ENCODE measurements around the gene DCBLD2.

DNA sequence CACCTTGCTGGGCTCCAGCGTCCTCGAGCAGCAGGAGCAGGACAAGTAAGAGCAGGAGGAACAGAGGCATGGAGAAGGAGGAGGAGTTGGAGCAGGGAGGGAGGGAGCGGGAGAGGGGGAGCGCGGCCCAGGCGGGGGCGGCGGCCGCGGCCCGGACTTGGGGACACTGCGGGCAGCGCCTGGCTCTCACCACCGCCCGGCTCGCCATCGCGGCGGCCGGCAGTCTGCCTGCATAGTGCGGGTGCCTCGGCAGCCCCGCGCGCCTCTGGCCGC lies 440 bp downstream of the DCBLD2 start:
- TF ChIP-seq POLR2A (IDR thresholded peaks at IDR 0.05; ENCODE audit: low read length): no peak
- TF ChIP-seq GATA1 (IDR thresholded peaks at IDR 0.05; ENCODE audit: low read depth, low read length): no peak

Data from erythroblast (primary cell).